ENCODE results near the gene STXBP4.

GRCh38 chr17:54971901-54972300, 3.3 kb downstream of the STXBP4 start:
- TF ChIP-seq CTCF (IDR thresholded peaks at IDR 0.05; ENCODE audit: insufficient read depth, low read length, poor library complexity, severe bottlenecking) (no peak), EZH2phosphoT487 (conservative IDR thresholded peaks at IDR 0.05; ENCODE audit: low read length) (no peak)
